GM18951 (cell line): Measurements from ENCODE around the gene CTSD.

Source experiments
- POLR2A ChIP-seq: IDR thresholded peaks from 4 replicates; pipeline ENCODE4 v1.6.1; 2011; ENCODE audit warnings: mild to moderate bottlenecking; ENCODE audit not compliant: insufficient read length, insufficient read depth; ENCODE audit errors: extremely low read depth
- in situ Hi-C: fragments of 300-500 bp; cut with MboI; formaldehyde crosslinking; loops from one replicate; pipeline ENCODE4 v1.12.0; 2022; ENCODE audit warnings: low sequenced_read_pairs, mixed read lengths, inconsistent platforms; ENCODE audit not compliant: unreplicated experiment

CTSD gene

DNA sequence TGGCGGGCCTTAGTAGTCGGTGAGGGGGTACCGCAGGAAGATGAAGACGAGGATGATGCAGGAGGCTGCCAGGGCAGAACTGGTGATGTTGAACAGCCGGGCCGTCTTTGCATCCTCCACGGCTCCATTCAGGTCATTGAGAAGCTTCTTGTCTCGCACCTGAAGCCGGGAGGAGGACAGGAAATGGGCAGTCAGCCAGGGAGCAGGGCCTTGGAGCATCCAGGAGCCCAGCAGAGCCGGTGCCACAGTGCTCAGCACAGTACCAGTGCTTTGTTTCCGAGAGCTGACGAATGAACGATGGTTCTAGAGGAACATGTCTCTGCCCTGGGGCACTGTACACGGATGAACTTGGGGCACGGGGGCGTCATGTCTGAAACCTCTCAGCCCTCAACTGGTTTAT lies 28.5 kb downstream of the CTSD start:
- in situ Hi-C loops = no loop called here
- no peak for TF ChIP-seq POLR2A

DNA sequence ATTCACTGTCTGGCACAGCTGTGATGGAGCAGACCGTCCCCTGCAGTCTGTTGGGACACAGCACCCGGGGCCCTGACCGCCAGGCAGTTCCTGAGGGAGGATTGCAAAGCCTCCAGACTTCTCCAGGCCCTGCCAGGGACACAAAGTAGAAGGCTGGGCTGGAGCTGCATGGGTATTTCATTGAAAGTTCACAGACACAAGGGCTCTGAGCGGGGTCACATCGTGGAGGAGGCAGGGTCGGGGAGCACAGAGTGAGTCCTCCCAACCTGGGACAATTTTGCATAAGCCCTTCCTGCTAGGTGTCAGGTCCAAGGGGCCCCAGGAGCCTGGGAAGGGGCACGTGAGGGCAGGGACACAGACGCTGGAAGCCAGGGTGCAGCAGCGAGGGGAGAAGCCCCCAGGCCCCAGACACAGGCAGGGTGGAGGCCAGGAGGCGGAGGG lies 29.1 kb downstream of the CTSD start:
- in situ Hi-C loops = no loop called here
- TF ChIP-seq POLR2A = no peak

DNA sequence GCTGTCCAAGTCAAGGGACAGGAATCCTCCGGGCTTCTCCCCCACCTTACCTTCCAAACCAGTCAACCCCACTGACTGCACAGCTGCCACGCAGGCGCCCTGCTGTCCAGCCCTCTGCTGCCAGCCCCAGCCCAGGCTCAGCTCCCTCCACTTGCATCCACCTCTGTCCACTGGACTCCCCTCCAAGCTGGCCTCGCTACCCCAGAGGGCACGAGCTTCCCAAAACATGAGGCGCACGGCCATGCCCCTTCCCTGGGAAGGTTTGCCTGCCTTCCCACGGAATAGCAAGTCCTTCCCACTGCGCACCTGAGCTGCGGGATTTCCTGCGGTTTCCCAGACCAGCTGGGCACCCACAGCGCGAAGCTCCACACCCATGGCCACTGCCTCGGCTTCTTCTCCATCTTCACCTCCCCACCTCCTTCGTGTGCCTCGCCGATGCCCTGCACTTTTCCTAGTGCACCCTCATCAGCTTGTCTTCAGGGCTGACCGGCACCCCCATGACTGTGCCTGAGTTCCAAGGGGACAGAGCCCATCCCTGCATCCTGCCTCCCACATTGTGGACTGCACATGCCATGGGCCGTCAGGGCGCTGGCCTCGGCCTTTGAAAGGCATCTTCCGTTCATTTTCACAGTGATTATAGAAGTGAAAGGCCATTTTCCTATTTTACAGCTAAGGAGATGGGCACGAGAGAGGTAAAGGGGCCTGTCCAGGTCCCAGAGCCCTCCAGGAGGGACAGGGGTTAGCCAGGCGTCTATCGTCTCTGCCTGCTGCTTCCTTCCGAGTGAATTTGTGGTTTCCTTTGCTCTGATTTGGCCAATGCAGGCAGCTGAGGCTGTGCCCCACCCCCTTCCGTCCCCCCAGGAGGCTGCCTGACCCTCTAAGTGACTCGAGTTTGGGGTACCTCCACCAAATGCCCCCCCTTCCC lies 29.7 kb downstream of the CTSD start:
- TF ChIP-seq POLR2A = no peak
- in situ Hi-C loops = no loop called here

DNA sequence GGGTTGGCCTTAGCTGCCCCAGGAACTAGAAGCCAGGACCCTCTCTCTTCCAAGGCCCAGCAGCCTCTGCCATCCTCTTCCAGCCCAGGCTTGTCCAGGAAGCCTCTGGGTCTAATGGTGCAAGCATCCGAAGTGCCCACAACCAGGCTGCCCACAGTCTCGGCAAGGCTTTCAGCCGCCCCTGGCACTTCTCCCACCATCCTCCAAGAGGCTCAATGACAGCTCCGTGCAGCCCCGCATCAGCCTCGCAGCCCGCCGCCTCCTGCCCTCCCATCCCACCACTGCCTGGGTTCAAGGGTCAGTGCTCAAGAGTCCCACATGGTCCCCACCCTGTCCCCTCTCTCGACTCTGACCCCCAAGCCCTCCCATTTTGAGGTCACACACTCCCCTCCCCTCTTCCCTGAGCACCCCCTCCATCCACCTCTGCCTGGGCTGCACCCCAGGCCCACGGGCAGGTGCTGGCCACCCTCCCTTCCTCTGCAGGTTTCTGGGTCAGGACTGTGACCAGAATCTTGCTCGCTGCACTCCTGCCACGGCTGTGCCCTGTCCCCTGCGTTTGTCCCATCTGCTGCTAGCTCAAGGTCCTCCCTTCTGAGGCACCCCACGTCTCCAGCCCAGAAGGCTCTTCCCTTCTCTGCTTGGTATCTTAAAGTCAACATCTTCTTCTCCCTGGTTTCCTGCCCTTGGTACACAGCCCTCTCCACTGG lies 30.6 kb downstream of the CTSD start:
- in situ Hi-C loops = no loop called here
- TF ChIP-seq POLR2A = no peak

DNA sequence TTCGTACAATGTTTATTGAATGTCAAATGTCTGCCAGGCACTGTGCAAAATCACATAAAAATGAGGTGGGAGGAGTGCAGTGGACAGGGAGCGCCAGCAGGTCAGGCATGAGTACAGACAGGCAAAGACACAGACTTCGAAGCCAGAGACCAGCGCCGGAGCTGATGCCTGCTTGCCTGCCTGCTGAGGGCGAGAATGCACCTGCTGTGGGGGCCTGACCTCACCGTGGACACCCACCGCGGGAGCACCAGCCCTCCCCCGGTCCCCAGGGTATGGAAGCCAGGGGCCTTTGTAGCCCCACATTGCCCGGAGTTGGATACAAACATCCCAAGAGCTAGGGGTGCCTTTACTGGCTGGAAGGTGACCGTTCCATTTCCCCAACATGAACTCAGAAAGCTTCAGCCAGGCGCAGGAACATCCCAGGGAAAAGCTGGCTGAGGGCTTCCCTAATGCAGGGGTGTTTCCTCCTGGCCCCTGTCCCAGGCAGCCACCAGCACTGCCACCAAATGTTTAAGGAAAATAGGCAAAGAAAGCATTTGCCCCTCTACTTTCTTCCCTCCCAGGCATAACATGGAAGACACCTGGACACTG lies 31.2 kb downstream of the CTSD start:
- in situ Hi-C loops = no loop called here
- TF ChIP-seq POLR2A = no peak

DNA sequence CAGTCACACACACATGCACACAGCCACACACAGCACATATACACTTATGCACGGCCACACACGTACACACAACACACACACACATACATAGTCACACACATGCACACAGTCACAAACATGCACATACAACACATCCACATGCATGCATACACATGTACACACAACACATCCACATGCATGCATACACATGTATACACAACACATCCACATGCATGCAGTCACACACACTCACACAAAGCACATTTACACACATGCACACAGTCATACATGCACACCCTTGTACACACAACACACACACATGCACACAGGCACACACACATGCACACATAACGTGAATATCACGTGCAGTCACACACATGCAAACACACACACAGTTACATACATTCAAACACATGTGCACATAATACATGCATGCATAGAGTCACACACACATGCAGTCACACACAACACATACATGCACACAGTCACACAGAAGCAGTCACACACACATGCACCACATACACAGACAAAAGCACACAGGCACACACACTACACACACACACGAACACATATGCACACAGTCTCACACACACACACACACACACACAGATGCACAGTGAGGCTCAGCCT lies 32.2 kb downstream of the CTSD start:
- in situ Hi-C loops = no loop called here
- no peak for TF ChIP-seq POLR2A

DNA sequence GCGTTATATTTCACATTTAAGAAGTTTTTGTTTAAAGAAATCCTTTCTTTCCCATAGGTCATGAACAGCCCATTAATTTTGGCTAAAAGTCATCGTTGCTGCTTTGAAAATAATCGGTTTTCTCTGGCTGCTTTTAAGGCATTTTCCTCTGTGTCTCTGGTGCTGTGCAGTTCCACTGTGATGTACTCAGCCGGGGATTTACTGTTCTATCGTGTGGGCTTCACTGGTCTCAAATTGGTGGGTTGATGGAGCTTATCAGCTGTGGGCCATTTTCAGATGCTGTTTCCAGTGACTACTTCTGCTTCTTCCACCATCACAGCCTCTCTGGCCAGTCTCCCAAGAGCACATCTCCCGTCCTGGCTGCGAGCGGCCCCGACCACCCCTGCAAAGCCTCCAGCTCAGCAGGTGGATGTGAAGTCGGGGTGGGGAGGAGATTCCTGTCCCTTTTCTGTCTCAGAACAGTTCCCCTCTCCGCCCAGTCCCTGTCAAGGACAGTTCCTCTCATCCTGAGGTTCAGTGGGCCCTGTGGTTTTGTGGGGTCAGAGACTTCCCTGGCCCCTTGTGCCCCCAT lies 33.6 kb downstream of the CTSD start:
- in situ Hi-C loops = no loop called here

DNA sequence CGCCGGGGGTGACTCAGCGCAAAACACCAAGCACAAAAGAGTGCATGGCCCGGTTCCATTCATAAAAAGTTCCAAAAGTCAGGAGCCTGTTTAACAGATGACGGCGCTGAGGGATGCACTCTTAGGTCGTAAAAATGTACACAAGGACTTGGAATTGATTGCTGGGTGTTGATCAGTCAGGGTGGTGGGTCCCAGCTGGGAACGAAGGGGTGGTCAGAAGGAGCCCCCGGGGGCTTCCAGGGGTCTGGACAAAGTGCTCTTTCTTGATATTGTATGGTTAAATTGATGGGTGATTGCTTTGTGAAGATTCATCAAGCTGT lies 34.1 kb downstream of the CTSD start:
- in situ Hi-C loops = no loop called here
- TF ChIP-seq POLR2A = no peak

More for the DNA sequence above, 33.6 kb downstream of the CTSD start:
- TF ChIP-seq POLR2A = no peak

DNA sequence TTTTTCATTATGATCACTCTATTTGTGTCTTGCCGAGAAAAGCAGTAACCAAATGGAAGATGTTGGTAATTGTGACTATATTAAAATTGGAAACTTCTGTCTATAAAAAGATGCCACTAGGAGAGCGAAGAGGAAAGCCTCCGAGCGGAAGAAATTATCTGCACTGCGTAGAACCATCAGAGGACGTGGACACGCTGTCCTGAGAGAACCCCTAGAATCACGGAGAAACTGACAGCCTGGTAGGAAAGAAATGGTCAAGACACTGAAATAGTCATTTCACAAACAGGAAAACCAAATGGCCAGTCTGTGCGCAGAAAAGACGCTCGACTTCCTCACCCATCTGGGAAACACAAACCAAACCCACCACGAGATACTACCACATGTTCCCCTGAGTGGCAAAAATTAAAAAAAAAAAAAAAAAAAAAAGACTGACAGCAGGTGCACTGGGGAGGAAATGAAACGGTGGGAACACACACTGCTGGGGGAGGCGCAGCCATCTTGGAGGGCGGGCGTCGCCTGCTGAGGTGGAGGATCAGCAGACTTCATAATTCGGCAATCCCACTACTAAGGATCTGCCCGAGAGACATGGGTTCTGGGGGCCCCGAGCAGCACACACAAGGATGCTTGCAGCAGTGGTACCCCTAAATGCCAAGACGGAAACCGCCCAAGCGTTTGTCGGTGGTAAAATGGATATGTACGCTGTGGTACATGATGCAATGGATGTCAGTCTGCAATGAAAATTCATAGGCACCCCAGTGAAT lies 34.6 kb downstream of the CTSD start:
- in situ Hi-C loops = no loop called here
- TF ChIP-seq POLR2A = no peak

DNA sequence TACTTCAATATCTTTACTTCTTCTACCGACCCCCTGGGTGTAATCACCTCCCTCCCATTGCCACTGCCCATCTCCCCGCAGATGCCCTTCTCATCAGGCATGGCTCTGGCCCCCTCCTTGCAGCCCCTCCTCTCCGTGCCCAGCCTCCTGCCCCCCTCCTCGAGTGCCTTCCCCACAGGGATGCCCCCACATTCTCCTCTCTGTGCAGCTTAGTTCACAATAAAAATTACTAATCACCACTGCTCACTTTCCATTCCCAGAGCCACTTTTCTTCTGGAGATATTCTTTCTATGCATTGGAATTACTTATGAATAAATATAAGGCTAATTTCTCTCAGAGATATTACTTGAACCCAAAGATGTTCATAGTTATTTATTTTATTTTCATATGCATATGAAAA lies 35.4 kb downstream of the CTSD start:
- in situ Hi-C loops = no loop called here

DNA sequence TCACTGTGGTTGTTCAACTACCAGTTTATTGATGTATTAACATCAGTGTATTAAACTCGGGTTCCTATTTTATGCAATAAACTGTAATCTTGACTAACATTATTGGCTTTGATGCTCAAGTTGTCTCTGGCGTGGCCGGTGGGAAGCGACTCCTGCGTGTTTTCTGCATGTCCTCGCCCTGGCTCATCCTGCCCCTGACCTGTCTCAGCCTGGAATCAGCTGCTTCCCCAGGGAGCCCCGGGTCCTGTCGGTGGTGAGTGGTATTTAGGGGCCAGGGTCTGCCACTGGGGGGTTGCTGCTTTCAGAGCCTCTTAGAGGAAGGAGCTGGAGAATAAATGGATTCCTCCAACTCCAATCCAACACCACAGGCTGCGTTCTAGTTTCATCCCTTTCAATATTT lies 35.9 kb downstream of the CTSD start:
- in situ Hi-C loops = no loop called here
- TF ChIP-seq POLR2A = no peak

More for the DNA sequence above, 35.4 kb downstream of the CTSD start:
- TF ChIP-seq POLR2A = no peak

DNA sequence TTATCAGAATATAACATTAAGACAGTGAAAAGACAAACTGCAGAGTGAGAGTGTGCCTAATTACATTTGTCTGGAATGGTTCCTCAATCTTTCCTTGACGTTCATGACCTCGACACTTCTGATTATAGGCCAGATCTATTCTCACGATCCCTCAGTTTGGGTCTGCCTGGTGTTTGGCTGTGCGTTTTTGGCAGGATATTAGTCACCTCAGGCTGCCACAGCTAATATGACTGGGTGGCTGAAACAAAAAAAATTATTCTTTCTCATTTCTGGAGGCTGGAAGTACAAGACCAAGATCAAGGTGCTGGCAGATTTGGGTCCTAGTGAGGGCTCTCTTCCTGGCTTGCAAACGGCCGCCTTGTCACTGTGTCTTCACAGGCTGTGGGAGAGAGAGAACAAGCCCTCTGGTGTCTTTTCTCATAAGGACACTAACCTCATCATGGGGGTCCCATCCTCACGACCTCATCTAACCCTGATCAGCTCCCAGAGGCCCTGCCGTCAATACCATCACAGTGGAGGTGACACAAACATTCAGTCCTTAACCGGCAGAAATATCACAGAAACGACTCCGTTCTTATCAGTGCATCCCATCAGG lies 36.5 kb downstream of the CTSD start:
- in situ Hi-C loops = no loop called here
- no peak for TF ChIP-seq POLR2A
